ENCODE data around the gene LAYN. TPM values are rescaled to one million over a fixed set of nuclear protein-coding genes. Genes with fewer than 3 reads are reported as not detected.

The LAYN gene, protein sequence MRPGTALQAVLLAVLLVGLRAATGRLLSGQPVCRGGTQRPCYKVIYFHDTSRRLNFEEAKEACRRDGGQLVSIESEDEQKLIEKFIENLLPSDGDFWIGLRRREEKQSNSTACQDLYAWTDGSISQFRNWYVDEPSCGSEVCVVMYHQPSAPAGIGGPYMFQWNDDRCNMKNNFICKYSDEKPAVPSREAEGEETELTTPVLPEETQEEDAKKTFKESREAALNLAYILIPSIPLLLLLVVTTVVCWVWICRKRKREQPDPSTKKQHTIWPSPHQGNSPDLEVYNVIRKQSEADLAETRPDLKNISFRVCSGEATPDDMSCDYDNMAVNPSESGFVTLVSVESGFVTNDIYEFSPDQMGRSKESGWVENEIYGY
- total RNA-seq = 14.3 and 18.5 TPM in 2 replicates

DNA sequence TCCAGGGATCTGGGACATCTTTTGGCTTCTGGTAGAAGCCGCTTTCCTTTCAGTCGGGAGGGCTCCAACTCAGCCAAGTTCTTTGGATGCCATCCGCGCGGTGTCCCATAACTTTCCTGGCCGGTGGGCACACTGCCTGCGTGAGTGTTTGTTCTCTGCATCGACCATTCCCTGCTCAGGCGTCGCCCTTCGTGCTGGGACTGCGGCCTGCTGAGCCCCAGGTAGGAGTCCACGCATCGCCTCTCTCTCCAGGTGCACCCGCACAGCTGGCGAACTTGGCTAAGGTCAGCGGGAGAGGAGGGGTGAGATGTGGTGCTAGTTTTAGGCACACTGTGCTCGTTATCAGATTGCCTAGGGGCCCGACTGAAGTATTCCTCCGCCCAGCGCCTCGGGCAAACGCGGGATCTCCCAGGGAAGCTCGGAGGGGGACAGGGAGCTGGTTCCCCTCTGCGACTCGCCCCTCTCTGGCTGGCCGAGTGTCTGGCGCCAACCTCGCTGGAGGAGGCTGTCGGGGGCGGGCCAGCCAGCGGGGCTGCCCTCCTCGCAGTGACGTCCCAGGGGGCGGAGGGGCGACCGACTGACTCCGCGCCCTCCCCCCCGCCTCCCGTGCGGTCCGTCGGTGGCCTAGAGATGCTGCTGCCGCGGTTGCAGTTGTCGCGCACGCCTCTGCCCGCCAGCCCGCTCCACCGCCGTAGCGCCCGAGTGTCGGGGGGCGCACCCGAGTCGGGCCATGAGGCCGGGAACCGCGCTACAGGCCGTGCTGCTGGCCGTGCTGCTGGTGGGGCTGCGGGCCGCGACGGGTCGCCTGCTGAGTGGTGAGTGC, at the start of gene LAYN:
Gene LAYN, plus strand, starts transcription at position 607 of the 823 bp plus-strand sequence. Its CDS starts 124 bp downstream, at position 731.

DNA sequence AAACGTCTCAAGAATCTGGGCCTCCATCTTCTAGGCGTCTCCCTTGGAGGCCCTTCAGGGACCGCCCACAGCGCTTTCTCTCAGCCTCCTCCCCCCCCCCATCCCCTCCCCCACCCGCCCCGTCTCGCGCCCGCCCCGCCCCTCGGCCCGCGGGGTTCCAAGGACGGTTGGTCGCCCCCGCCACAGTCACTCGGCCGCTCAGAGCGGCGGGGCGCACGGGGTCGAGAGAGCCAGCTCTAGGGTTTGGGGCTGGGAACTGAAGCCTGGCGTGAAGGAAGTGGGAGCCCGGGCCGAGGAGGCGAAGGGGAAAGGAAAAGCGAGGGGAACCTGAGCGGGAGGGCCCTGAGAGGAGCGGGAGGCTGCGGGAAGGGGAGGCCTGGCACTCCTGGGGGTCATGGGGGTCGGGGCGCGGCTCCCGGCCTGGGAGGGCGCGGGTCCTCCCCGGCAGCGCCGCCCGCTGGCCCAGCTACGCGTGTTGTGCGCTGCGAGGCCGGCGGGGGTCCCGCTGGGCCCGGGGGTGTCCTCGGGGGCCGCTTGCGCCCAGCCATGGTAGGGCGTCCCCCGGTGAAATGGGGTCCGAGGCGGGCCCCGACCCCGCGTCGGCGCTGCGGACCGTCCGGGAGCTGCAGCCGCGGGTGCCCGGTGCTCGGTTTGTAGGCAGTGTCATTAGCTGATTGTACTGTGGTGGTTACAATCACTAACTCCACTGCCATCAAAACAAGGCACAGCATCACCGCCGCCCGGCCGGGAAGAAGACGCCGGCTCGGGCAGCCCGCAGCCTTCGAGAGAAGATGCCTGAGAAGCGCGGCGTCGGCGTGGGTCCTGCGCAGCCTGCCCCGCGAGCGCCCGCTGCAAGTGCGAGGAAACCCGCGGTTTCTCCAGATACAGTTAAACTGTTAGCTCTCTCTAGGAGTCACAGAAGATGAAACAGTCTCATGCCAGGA, 28.0 kb upstream of the LAYN start, which contains the start of gene BTG4:
Gene BTG4, minus strand, starts transcription at position 91 of the 944 bp plus-strand sequence. CDS start 13,610 bp downstream, outside the sequence.

DNA sequence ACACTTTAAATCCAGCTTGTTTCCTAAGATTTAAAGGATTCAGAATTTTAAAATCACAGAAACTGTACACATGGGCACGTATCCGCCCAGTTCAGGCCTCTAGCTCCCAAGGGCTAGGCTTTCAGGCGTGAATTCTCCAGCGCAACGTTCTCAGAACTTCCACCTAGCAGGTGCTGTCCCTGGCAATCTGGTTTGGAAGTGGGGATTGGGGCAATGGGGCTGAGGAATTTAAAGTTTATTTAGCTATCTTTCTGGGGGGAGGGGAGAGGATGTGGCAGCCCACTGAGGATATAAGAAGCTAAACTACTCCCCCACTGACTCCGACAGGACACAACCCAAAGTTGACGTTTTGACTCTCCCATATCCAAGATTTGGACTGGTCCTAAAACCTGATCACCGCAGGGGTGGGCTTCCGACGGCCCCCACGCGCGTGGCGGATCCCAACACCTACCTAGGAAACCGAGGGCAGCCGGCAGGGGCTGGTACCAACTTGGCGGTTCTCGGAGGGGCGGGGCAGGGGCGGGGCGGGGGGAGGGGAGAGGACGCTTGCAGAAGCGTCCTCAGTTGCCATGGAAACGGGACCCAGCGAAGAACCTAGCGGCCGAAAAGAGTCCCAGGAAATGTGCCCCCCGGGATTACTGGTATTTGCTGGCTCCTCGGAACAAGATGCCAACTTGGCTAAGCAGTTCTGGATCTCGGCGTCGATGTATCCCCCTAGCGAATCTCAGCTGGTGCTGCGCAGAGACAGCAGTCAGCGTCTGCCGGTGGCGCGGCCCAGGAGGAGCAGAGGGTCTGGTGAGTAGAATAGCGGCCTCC, 26.1 kb upstream of the LAYN start, which contains the start of gene HOATZ:
Gene HOATZ, plus strand, starts transcription at position 563 of the 816 bp plus-strand sequence. Its CDS starts 7 bp downstream, at position 570.

DNA sequence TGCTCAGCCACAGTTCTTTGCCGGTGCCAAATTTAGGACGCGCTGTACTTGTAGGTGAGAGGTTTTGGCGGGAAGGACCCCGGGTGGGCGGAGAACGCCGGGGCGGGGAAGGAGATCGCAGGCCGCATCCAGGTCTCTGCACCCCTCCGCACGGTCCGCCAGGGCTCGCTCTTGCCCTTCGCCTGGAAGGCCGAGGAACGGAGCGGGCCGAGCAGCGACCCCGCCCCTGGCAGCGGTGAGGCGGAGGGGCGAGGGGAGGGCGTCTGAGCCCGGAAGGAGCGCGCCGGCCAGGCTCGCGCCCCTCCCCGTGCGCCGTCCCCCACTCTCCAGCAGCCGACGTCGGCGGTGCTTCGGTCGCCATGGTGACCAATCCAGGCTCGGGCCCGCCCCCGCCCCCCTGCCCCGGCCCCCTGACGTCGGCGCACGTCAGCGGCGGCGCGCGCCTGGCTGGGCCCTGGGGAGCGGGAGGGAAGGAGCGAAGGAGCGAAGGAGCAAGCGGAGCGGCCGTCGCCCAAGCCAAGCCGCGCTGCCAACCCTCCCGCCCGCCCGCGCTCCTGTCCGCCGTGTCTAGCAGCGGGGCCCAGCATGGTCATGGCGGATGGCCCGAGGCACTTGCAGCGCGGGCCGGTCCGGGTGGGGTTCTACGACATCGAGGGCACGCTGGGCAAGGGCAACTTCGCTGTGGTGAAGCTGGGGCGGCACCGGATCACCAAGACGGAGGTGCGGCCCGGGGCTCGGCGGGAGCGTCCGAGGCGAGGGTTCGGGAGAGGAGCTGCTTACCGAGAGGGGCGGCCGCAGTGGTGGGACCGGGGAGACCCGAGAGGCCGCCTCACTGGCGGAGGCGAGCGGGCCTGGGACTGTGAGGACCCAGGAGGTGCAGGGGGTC, 61.7 kb downstream of the LAYN start, which contains the start of gene SIK2:
Gene SIK2, plus strand, starts transcription at position 471 of the 886 bp plus-strand sequence. Its CDS starts 115 bp downstream, at position 586.

Other genes starting within 250 kb of the LAYN start
- 0.25 and 0.33 TPM in 2 replicates for gene POU2AF3, start 242.2 kb upstream of the LAYN start, total RNA-seq
- not detected in 2 replicates for gene POU2AF1, start 161.4 kb upstream of the LAYN start, total RNA-seq
- gene BTG4, start 28.3 kb upstream of the LAYN start, total RNA-seq = 0.16 TPM in 1 of 2 replicates, not detected in the other
- gene HOATZ, start 25.9 kb upstream of the LAYN start, total RNA-seq = 0.49 TPM in 1 of 2 replicates, not detected in the other
- gene SIK2, start 61.7 kb downstream of the LAYN start, total RNA-seq = 8.6 and 13.4 TPM in 2 replicates
- gene PPP2R1B, start 225.7 kb downstream of the LAYN start, total RNA-seq = 24.0 and 38.0 TPM in 2 replicates

Measured in mesangial cell (primary cell).